ENCODE data around the gene ZNF436. TPM values are rescaled to one million over a fixed set of nuclear protein-coding genes. Genes with fewer than 3 reads are reported as not detected.

ZNF436 gene
- total and polyA plus RNA-seq, 9 of the 15 experiments (the other 6 are each of a cell fraction or from before 2014, with no cell fraction given), result 2.1 to 11.3 (median 6.8) TPM

- TF ChIP-seq, protein P1, sequence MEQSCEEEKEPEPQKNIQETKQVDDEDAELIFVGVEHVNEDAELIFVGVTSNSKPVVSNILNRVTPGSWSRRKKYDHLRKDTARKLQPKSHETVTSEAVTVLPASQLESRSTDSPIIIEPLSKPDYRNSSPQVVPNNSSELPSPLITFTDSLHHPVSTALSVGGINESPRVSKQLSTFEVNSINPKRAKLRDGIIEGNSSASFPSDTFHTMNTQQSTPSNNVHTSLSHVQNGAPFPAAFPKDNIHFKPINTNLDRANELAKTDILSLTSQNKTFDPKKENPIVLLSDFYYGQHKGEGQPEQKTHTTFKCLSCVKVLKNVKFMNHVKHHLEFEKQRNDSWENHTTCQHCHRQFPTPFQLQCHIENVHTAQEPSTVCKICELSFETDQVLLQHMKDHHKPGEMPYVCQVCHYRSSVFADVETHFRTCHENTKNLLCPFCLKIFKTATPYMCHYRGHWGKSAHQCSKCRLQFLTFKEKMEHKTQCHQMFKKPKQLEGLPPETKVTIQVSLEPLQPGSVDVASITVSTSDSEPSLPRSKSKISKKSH (CRISPR knock-in tag; IDR thresholded peaks at IDR 0.05), result peak; percentile 97
- TF ChIP-seq ZNF507 (tag; conservative IDR thresholded peaks at IDR 0.05) (peak; percentile 40; the same call in 1 of the 2 replicates), HLTF (IDR thresholded peaks at IDR 0.05) (no peak), ZNF347 (CRISPR knock-in tag; IDR thresholded peaks at IDR 0.05; ENCODE audit: low read depth) (no peak), ZC3H11A (IDR thresholded peaks at IDR 0.05; ENCODE audit: low read depth, low read length) (0 out of 2 replicates have a peak, but pooled peaks have one; percentile 59), MTF1 (CRISPR knock-in tag; IDR thresholded peaks at IDR 0.05; ENCODE audit: borderline replicate concordance) (0 out of 2 replicates have a peak, but pooled peaks have one; percentile 15), ATF6 (CRISPR knock-in tag; IDR thresholded peaks at IDR 0.05) (0 out of 2 replicates have a peak, but pooled peaks have one; percentile 67), ZSCAN32 (CRISPR knock-in tag; IDR thresholded peaks at IDR 0.05) (0 out of 2 replicates have a peak, but pooled peaks have one; percentile 14), BCOR (IDR thresholded peaks at IDR 0.05) (peak; percentile 37; the same call in 1 of the 2 replicates), ADNP (tag; IDR thresholded peaks at IDR 0.05) (peak; percentile 86), MTA3 (IDR thresholded peaks at IDR 0.05; ENCODE audit: borderline replicate concordance) (peak; percentile 91; the same call in 1 of the 2 replicates), ZNF740 (CRISPR knock-in tag; IDR thresholded peaks at IDR 0.05) (no peak), ZNF740 (tag; IDR thresholded peaks at IDR 0.05) (0 out of 4 replicates have a peak, but pooled peaks of 1 of the 2 experiments have one; percentile 36), MCM5 (IDR thresholded peaks at IDR 0.05; ENCODE audit: low read depth) (no peak), CHD2 (IDR thresholded peaks at IDR 0.05; ENCODE audit: low read depth, low read length) (peak; percentile 27; the same call in 1 of the 2 replicates), ZC3H4 (CRISPR knock-in tag; IDR thresholded peaks at IDR 0.05; ENCODE audit: borderline replicate concordance) (0 out of 2 replicates have a peak, but pooled peaks have one; percentile 27), EP400 (IDR thresholded peaks at IDR 0.05) (peak; percentile 36; the same call in 1 of the 2 replicates), SOX6 (IDR thresholded peaks at IDR 0.05) (peak; percentile 41; the same call in 1 of the 2 replicates)
- TF ChIP-seq, protein P2, sequence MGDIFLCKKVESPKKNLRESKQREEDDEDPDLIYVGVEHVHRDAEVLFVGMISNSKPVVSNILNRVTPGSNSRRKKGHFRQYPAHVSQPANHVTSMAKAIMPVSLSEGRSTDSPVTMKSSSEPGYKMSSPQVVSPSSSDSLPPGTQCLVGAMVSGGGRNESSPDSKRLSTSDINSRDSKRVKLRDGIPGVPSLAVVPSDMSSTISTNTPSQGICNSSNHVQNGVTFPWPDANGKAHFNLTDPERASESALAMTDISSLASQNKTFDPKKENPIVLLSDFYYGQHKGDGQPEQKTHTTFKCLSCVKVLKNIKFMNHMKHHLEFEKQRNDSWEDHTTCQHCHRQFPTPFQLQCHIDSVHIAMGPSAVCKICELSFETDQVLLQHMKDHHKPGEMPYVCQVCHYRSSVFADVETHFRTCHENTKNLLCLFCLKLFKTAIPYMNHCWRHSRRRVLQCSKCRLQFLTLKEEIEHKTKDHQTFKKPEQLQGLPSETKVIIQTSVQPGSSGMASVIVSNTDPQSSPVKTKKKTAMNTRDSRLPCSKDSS (IDR thresholded peaks at IDR 0.05; ENCODE audit: low read depth, partially characterized antibody), result peak; percentile 98
- TF ChIP-seq, protein P3, sequence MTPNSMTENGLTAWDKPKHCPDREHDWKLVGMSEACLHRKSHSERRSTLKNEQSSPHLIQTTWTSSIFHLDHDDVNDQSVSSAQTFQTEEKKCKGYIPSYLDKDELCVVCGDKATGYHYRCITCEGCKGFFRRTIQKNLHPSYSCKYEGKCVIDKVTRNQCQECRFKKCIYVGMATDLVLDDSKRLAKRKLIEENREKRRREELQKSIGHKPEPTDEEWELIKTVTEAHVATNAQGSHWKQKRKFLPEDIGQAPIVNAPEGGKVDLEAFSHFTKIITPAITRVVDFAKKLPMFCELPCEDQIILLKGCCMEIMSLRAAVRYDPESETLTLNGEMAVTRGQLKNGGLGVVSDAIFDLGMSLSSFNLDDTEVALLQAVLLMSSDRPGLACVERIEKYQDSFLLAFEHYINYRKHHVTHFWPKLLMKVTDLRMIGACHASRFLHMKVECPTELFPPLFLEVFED (CRISPR knock-in tag; conservative IDR thresholded peaks at IDR 0.05), result 0 out of 2 replicates have a peak, but pooled peaks have one; percentile 43
These were observed 7.4 kb downstream of the ZNF436 start (continued) for GRCh38 chr1:23362218-23362713.
